Umbilical cord (tissue), 2 donors: Measurements from ENCODE around the gene DCLRE1C. TPM values are rescaled to one million over a fixed set of nuclear protein-coding genes. Genes with fewer than 3 reads are reported as not detected.
A peak's percentile ranks its signal among the peaks of the same experiment; 100 is the strongest.
"Not testable (repeated sequence)": the region's sequence is repeated elsewhere in the genome, so short reads cannot be mapped to it uniquely, and the experiment has no call there.

Source experiments
- DNase-seq: peaks from one replicate; pipeline ENCODE4 v3.0.0-alpha.2; 2015; ENCODE audit warnings: low spot score
- total RNA-seq: library from RNA; depleted of rRNA; stranded (reverse); fragments of >200 nt; gene quantifications from one replicate; pipeline ENCODE4 v1.2.3, GENCODE V29; 2014; ENCODE audit warnings: low replicate concordance; ENCODE audit not compliant: insufficient read depth

Gene DCLRE1C
- total RNA-seq, 1 donor from 2014 or later = 18.5 TPM

GRCh38 chr10:14884082-14884481 is 69.8 kb downstream of the DCLRE1C start:
- DNase-seq = no peak

GRCh38 chr10:14880229-14880628 is 73.7 kb downstream of the DCLRE1C start:
- no peak for DNase-seq

GRCh38 chr10:14879928-14880193 is 74.0 kb downstream of the DCLRE1C start:
- DNase-seq = no peak

- peak; percentile 36 for DNase-seq
These were observed 74.6 kb downstream of the DCLRE1C start for GRCh38 chr10:14879124-14879927.

- DNase-seq = peak; percentile 97
These were observed 75.4 kb downstream of the DCLRE1C start, which contains the start of gene SUV39H2 for GRCh38 chr10:14878266-14879123. SUV39H2 (plus strand) TSS chr10:14878866; CDS start chr10:14878889, 23 bp downstream.

- DNase-seq = no peak
These were observed 77.1 kb downstream of the DCLRE1C start for GRCh38 chr10:14876764-14877163.

- DNase-seq = no peak
These were observed 78.0 kb downstream of the DCLRE1C start for GRCh38 chr10:14875941-14876340.

- DNase-seq = no peak
These were observed 80.7 kb downstream of the DCLRE1C start for GRCh38 chr10:14873090-14873760.

GRCh38 chr10:14864871-14865270 is 89.0 kb downstream of the DCLRE1C start:
- DNase-seq = not testable (repeated sequence)

GRCh38 chr10:14864466-14864865 is 89.4 kb downstream of the DCLRE1C start:
- DNase-seq = not testable (repeated sequence)

- no peak for DNase-seq
These were observed 93.1 kb downstream of the DCLRE1C start for GRCh38 chr10:14860791-14861190.

GRCh38 chr10:14859775-14860174 is 94.1 kb downstream of the DCLRE1C start:
- no peak for DNase-seq

- no peak for DNase-seq
These were observed 94.9 kb downstream of the DCLRE1C start for GRCh38 chr10:14859043-14859442.

- DNase-seq = no peak
These were observed 95.4 kb downstream of the DCLRE1C start for GRCh38 chr10:14858338-14858960.

GRCh38 chr10:14855453-14855852 is 98.4 kb downstream of the DCLRE1C start:
- no peak for DNase-seq

GRCh38 chr10:14852236-14852635 is 101.7 kb downstream of the DCLRE1C start:
- no peak for DNase-seq

Other genes starting within 250 kb of the DCLRE1C start
- 27.4 TPM for gene FAM107B, start 179.2 kb downstream of the DCLRE1C start, total RNA-seq
- gene CDNF, start 116.1 kb downstream of the DCLRE1C start, total RNA-seq = not detected
- gene HSPA14, start 115.8 kb downstream of the DCLRE1C start, total RNA-seq = 11.3 TPM
- gene MSANTD7, start 115.8 kb downstream of the DCLRE1C start, total RNA-seq = 14.9 TPM
- gene SUV39H2, start 75.2 kb downstream of the DCLRE1C start, total RNA-seq = 14.0 TPM
- gene MEIG1, start 5.3 kb upstream of the DCLRE1C start, total RNA-seq = not detected
- gene OLAH, start 89.8 kb upstream of the DCLRE1C start, total RNA-seq = 13.2 TPM
- gene ACBD7, start 134.7 kb upstream of the DCLRE1C start, total RNA-seq = 1.9 TPM
- gene RPP38, start 143.3 kb upstream of the DCLRE1C start, total RNA-seq = 12.5 TPM
- gene NMT2, start 214.6 kb upstream of the DCLRE1C start, total RNA-seq = 16.9 TPM